Cardiac muscle cell (in vitro differentiated cells and primary cell): ENCODE measurements around the gene NR3C1. TPM values are rescaled to one million over a fixed set of nuclear protein-coding genes. Genes with fewer than 3 reads are reported as not detected.

Experiments
- DNase-seq, 2 donors: peaks; one replicate each; pipeline versions ENCODE4 v3.0.0 to v3.0.0-alpha.2; 2010 to 2017; ENCODE audit warnings: low read depth in 1 of 2, low spot score in 1 of 2
- H3K27ac ChIP-seq: fragments of 200-600 bp; sonication (generic); 2 replicates; pipeline ENCODE4 v1.5.1; 2016
- H3K27me3 ChIP-seq: fragments of 200-600 bp; sonication (generic); 2 replicates; pipeline ENCODE4 v1.6.0; 2016; ENCODE audit warnings: control low read depth
- H3K36me3 ChIP-seq: fragments of 200-600 bp; sonication (generic); 2 replicates; pipeline ENCODE4 v1.5.1; 2016; ENCODE audit warnings: control low read depth
- H3K4me1 ChIP-seq: fragments of 200-600 bp; sonication (generic); 2 replicates; pipeline ENCODE4 v1.8.1; 2017; ENCODE audit warnings: low read depth, mild to moderate bottlenecking, mixed run types
- H3K4me3 ChIP-seq: fragments of 200-600 bp; sonication (generic); 2 replicates; pipeline ENCODE4 v1.5.1; 2016; ENCODE audit warnings: mild to moderate bottlenecking
- H3K9me3 ChIP-seq: fragments of 200-600 bp; sonication (generic); 2 replicates; pipeline ENCODE4 v1.5.1; 2017; ENCODE audit warnings: low read depth, mild to moderate bottlenecking, control low read depth
- polyA plus RNA-seq: library from polyadenylated mRNA; unstranded; fragments of >200 nt; fragmentation: Nextera tagmentation; extraction: Ambion mirVana; gene quantifications from 2 replicates; pipeline ENCODE4 v1.2.1, GENCODE V29; 2016
- total RNA-seq: library from RNA; depleted of rRNA; stranded (reverse); fragments of >200 nt; gene quantifications from 2 replicates; pipeline ENCODE4 v1.2.3, GENCODE V29; 2016
- TF ChIP-seq, protein P1 (sequence below): IDR thresholded peaks from 2 replicates; pipeline ENCODE4 v1.5.1; 2012; ENCODE audit warnings: low read depth, mild to moderate bottlenecking, low read length

NR3C1 gene
- total and polyA plus RNA-seq, 2 experiments from 2014 or later = 9.4 to 9.7 TPM

DNA sequence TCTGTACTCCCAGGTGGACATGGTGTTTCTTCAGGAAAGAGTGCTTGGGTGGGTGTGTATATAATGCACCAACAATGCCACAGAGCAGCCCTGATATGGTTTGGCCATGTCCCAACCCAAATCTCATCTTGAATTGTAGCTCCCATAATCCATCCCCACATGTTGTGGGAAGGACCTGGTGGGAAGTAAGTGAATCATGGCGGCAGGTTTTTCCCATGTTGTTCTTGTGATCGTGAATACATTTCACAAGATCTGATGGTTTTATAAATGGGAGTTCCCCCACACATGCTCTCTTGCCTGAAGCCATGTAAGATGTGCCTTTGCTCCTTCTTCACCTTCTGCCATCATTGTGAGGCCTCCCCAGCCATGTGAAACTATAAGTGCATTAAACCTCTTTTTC, 158.5 kb downstream of the NR3C1 start:
- Histone ChIP-seq H3K9me3 (no peaks in the 10 kb centered on the region), H3K27ac (no peak overlapping the region)

DNA sequence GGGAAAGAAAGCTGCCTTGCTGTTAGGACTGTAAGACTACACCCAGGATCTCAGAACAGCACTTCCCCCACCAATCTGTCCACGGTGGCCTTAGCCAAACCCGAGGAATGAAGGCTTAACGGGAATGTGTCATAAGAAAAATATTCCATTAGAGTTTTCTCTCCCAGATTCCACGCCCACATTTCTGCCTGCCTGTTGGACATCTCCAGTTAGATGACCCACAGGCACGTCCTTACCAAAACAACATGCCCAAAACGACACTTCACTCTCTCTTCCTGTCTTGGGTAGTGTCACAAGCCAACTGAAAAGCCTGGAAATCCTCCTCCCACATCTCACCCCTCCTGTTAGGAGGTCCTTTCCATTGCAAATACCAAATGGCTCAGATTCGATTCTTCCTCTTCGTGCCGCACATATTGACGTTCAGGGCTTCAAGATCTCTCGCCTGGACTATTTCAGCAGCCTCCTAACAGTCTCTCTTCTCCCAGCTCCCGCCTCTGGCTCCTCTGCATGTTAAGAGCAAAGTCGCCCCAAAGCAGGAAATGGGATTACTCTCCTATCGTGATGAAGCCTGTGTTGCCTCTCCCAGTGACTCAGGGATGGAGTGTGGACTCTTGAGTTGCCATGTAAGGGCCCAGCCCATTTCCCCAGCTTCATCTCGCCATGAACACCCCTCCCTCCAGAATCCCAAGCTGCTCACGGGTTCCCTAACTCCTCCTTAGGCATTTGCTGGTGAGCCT, 159.3 kb downstream of the NR3C1 start:
- TF ChIP-seq, protein P1, sequence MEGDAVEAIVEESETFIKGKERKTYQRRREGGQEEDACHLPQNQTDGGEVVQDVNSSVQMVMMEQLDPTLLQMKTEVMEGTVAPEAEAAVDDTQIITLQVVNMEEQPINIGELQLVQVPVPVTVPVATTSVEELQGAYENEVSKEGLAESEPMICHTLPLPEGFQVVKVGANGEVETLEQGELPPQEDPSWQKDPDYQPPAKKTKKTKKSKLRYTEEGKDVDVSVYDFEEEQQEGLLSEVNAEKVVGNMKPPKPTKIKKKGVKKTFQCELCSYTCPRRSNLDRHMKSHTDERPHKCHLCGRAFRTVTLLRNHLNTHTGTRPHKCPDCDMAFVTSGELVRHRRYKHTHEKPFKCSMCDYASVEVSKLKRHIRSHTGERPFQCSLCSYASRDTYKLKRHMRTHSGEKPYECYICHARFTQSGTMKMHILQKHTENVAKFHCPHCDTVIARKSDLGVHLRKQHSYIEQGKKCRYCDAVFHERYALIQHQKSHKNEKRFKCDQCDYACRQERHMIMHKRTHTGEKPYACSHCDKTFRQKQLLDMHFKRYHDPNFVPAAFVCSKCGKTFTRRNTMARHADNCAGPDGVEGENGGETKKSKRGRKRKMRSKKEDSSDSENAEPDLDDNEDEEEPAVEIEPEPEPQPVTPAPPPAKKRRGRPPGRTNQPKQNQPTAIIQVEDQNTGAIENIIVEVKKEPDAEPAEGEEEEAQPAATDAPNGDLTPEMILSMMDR = no peak
- H3K27ac ChIP-seq = no peak overlapping the region
- no peaks in the 10 kb centered on the region for H3K9me3 ChIP-seq
- no peaks in the 10 kb centered on the region for H3K36me3 ChIP-seq
- DNase-seq = peak in 1 of 2 donors; percentile 97
- no peaks in the 10 kb centered on the region for H3K27me3 ChIP-seq
- H3K4me3 ChIP-seq = no peak overlapping the region
- peaks cover 10% of the 10 kb centered on the region for H3K4me1 ChIP-seq

More for the DNA sequence above, 158.5 kb downstream of the NR3C1 start:
- TF ChIP-seq, protein P1 = no peak
- no peak for DNase-seq
- H3K4me1 ChIP-seq = peaks cover 5% of the 10 kb centered on the region
- H3K4me3 ChIP-seq = no peak overlapping the region
- H3K36me3 ChIP-seq = no peaks in the 10 kb centered on the region
- no peaks in the 10 kb centered on the region for H3K27me3 ChIP-seq

DNA sequence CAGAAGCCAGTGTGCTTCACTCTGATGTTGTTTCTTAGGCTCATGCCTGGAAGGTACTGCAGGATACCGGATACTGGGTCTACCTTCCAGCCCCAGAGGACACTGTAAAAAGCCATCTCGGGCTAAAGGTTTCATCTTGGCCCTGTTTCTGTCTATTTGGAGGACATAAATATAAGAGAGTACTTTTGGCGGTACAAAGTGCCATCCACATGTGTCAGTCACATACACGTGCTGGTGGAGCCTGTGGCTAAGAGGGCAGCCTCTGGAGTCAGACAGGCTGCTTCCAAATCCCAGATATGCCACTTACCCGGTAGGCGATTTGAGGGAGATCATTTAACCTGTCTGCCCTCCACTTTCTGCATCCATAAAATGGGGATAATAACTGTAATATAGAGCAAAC, 160.4 kb downstream of the NR3C1 start:
- peaks cover 10% of the 10 kb centered on the region for H3K4me1 ChIP-seq
- no peaks in the 10 kb centered on the region for H3K9me3 ChIP-seq
- no peaks in the 10 kb centered on the region for H3K36me3 ChIP-seq
- H3K4me3 ChIP-seq = no peak overlapping the region
- no peak for DNase-seq
- TF ChIP-seq, protein P1 = no peak
- H3K27ac ChIP-seq = no peak overlapping the region
- H3K27me3 ChIP-seq = no peaks in the 10 kb centered on the region

DNA sequence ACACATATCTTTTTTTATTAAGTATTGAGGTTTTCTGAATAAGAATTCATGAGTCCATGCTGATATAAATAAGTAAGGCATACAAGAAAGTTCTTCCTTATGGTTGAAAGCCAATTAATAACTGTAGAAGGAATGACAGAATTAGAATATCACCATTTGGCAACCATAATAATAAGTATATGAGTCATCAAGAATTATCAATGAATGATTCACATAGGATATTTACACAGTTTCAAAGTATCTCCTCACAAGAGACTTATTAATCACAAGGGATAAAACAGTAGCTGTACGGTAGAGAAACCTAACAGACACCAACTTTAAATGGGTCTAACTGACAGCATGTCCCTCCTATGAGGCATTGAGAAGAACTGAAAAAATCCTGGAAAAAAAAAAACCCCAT, 161.6 kb downstream of the NR3C1 start:
- H3K27ac ChIP-seq = no peak overlapping the region
- H3K4me1 ChIP-seq = peaks cover 10% of the 10 kb centered on the region
- DNase-seq = no peak
- no peaks in the 10 kb centered on the region for H3K27me3 ChIP-seq
- H3K4me3 ChIP-seq = no peak overlapping the region
- no peaks in the 10 kb centered on the region for H3K9me3 ChIP-seq
- H3K36me3 ChIP-seq = no peaks in the 10 kb centered on the region
- TF ChIP-seq, protein P1 = no peak

DNA sequence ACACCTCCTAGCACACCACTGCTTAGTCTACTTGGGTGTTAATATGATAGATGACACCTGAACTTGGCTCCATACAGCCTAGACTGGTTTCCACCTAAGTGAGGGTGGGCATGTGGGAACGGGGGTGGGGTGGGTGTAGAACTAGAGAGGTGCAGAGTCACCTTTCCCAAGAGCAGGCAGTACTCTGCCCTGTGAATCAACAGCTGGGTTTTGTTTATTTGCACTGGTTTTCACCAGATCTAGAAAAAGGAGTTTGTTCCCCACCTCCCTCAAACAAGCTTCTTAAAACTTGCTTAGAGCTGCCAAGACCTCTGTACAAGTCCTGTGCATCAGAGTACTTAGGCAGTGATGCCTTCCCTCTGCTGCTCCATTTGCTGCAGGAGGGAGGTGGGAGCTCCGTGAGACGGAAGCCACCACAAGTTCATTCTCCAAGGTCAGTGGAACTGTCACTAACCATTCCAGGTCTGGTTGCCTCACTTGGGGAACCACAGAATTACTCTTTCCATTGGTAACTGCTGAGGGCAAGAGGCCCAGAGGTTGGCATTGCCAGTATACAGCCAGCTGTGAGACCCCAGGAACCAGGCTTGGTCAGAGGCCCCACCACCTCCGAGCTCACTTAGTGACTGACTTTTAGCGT, 163.5 kb downstream of the NR3C1 start:
- Histone ChIP-seq H3K9me3 (no peaks in the 10 kb centered on the region), H3K4me1 (peaks cover 10% of the 10 kb centered on the region), H3K4me3 (no peak overlapping the region), H3K27me3 (no peaks in the 10 kb centered on the region), H3K27ac (no peak overlapping the region), H3K36me3 (no peaks in the 10 kb centered on the region)
- DNase-seq = no peak
- TF ChIP-seq, protein P1 = no peak
